ENCODE results near the gene TRPM3. TPM values are rescaled to one million over a fixed set of nuclear protein-coding genes. Genes with fewer than 3 reads are reported as not detected.
"Not testable (repeated sequence)": the region's sequence is repeated elsewhere in the genome, so short reads cannot be mapped to it uniquely, and the experiment has no call there.

TRPM3 gene
- total and polyA plus RNA-seq, 12 donors: 0.27 to 5.3 (median 1.8) TPM

DNA sequence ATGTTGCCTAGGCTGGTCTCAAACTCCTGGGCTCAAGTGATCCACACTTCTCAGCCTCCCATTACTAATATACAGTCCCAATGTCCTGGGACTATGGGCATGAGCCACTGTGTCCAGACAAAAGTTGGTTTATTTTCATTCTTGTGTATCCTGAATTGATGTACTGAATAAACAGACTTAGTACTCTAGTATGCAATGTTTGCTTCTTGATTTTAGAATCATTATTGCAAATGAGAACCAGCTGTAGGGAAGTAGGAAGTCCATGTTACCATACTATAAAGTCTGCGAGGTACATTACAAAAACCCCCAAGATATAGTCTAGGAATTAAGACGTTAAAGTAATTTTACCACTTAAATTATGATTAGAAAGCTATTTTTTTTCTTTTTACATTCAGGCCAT is 372.4 kb downstream of the TRPM3 start:
- H3K9me3 ChIP-seq (replicated peaks in 1 of 3): no peaks in the 10 kb centered on the region
- H3K4me3 ChIP-seq: no peak overlapping the region
- no peaks in the 10 kb centered on the region for H3K4me1 ChIP-seq (replicated peaks in 1 of 2)
- H3K36me3 ChIP-seq (replicated peaks in 1 of 2): no peaks in the 10 kb centered on the region
- DNase-seq: no peak
- TF ChIP-seq, protein P1, sequence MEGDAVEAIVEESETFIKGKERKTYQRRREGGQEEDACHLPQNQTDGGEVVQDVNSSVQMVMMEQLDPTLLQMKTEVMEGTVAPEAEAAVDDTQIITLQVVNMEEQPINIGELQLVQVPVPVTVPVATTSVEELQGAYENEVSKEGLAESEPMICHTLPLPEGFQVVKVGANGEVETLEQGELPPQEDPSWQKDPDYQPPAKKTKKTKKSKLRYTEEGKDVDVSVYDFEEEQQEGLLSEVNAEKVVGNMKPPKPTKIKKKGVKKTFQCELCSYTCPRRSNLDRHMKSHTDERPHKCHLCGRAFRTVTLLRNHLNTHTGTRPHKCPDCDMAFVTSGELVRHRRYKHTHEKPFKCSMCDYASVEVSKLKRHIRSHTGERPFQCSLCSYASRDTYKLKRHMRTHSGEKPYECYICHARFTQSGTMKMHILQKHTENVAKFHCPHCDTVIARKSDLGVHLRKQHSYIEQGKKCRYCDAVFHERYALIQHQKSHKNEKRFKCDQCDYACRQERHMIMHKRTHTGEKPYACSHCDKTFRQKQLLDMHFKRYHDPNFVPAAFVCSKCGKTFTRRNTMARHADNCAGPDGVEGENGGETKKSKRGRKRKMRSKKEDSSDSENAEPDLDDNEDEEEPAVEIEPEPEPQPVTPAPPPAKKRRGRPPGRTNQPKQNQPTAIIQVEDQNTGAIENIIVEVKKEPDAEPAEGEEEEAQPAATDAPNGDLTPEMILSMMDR (IDR thresholded peaks at IDR 0.05): no peak
- TF ChIP-seq POLR2A (IDR thresholded peaks at IDR 0.05): no peak
- intact Hi-C loops (cut with DNase I): no loop called here
- 84 to 93% (median 87%) methylated on average over 2 of the region's 2 CpGs for WGBS, 4 donors
- H3K27ac ChIP-seq: no peak overlapping the region
- no peaks in the 10 kb centered on the region for H3K27me3 ChIP-seq

DNA sequence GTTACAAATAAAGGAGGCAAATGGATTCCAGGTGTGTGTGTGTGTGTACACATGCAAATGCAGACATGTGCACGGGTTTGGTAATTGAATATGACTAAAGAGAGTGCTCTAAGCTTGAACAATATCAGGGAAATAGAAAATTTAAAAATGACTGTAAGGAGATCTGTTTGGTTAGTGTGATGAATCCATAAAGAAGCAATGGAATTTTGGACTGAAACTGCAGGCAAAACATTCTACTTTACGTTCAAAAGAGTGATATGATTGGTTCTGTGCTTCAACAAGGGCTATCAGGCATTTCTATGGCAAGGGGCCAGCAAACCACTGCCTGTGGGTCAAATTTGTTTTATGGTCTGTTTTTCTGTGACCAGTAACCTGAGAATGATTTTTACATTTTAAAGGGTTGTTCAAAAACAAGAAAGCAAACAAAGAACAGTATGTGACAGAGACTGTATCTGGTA is 374.1 kb downstream of the TRPM3 start:
- Histone ChIP-seq H3K36me3 (replicated peaks in 1 of 2) (no peaks in the 10 kb centered on the region), H3K27ac (no peak overlapping the region), H3K9me3 (replicated peaks in 1 of 3) (no peaks in the 10 kb centered on the region), H3K4me3 (no peak overlapping the region), H3K4me1 (replicated peaks in 1 of 2) (no peaks in the 10 kb centered on the region), H3K27me3 (no peaks in the 10 kb centered on the region)
- peak in 1 of 7 donors; percentile 2 for DNase-seq
- WGBS, 4 donors: 62 to 65% (median 63%) methylated on average over 2 of the region's 2 CpGs
- TF ChIP-seq, protein P1 (IDR thresholded peaks at IDR 0.05): no peak
- no peak for TF ChIP-seq POLR2A (IDR thresholded peaks at IDR 0.05)
- intact Hi-C loops (cut with DNase I): no loop called here

DNA sequence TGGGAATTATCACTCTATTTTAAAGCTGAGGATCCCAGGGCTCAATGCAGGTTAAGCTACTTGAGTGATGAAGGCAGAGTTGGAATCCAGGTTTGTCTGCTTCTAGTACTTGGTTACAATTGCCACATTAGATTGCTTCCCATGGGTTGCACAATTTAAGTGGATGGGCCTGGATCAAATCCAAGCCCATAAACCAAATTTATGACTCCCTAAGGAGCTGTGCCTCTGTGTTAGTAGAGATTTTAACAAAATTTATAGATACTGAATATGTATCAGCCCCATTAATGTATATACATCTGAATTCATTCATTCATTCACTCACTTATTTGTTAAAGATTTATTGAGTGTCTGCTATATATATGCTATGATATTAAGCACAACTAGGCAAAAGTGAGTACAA is 374.7 kb downstream of the TRPM3 start:
- Histone ChIP-seq H3K27me3 (no peaks in the 10 kb centered on the region), H3K4me3 (no peak overlapping the region), H3K27ac (no peak overlapping the region), H3K36me3 (replicated peaks in 1 of 2) (no peaks in the 10 kb centered on the region), H3K4me1 (replicated peaks in 1 of 2) (no peaks in the 10 kb centered on the region), H3K9me3 (replicated peaks in 1 of 3) (no peaks in the 10 kb centered on the region)
- no peak for TF ChIP-seq POLR2A (IDR thresholded peaks at IDR 0.05)
- TF ChIP-seq, protein P1 (IDR thresholded peaks at IDR 0.05): no peak
- intact Hi-C loops (cut with DNase I): no loop called here
- no peak for DNase-seq

DNA sequence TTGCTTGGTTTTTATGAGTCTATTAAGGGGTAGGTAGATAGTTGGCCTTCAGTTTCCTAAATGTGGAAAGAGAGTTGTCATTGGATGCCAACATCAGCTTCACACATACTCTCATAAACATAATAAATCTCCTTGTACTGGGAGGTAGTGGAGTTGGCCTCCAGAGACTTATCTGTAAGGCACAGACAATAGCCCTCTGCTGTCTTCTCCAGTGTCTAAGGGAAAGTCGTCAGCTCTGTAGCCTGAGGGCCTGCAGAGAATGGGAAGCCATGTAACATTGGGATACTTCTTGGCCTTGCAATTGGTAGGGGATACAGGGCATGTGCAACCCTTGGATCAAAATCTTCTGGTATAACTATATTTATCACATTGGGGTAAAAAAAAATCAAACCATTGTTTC is 375.1 kb downstream of the TRPM3 start:
- H3K4me3 ChIP-seq: no peak overlapping the region
- 0 to 55% (median 25%) methylated on average over 1 of the region's 1 CpG for WGBS, 4 donors
- H3K9me3 ChIP-seq (replicated peaks in 1 of 3): no peaks in the 10 kb centered on the region
- intact Hi-C loops (cut with DNase I): no loop called here
- no peak for DNase-seq
- no peaks in the 10 kb centered on the region for H3K4me1 ChIP-seq (replicated peaks in 1 of 2)
- H3K27ac ChIP-seq: no peak overlapping the region
- H3K36me3 ChIP-seq (replicated peaks in 1 of 2): no peaks in the 10 kb centered on the region
- H3K27me3 ChIP-seq: no peaks in the 10 kb centered on the region
- no peak for TF ChIP-seq POLR2A (IDR thresholded peaks at IDR 0.05)
- TF ChIP-seq, protein P1 (IDR thresholded peaks at IDR 0.05): no peak

DNA sequence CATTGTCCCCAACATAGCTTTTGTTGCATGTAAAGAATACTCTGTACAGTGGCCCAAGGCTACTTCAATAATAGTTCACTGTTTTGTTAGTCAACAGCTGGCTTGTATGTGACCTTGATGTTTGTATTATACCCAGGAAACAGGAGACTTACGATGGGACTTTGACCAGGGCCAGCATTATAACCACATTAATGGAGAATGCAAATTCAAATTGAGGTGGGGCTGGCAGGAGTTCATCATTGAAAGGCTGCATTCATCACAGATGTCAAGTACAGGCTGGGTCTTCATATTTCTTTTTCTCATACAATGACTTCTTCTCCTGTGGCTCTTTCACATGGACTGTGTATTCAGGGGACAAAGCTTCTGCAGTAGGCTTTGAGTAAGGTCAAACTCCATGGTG is 396.6 kb downstream of the TRPM3 start:
- H3K9me3 ChIP-seq (replicated peaks in 1 of 3); intact Hi-C loops (cut with DNase I); H3K4me1 ChIP-seq (replicated peaks in 1 of 2); H3K27me3 ChIP-seq; H3K27ac ChIP-seq; H3K36me3 ChIP-seq (replicated peaks in 1 of 2); DNase-seq; H3K4me3 ChIP-seq: not testable (repeated sequence)
- WGBS, 4 donors: no CpG with 5 or more reads among the region's 1 CpG

DNA sequence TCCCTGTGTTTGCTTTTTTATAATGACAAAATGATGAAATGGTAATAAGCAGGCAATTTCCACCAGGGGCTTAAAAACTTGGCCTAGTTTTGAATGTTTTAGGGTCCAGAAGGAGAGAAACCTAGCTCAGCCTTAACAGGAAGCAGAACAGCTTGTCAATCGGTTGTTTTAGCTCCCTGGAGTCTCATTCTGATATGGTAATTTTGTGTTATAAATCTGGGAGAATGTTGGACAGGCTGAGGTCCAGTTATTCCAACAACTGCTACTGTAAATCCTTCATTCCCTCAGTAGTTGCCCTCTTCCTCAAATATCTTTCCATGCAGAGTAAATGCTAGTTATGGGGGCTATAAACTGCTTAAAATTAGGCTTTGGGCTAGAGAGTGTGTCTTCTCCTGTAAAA is 397.4 kb downstream of the TRPM3 start:
- H3K4me3 ChIP-seq; intact Hi-C loops (cut with DNase I): not testable (repeated sequence)
- no CpG with 5 or more reads among the region's 1 CpG for WGBS, 4 donors

DNA sequence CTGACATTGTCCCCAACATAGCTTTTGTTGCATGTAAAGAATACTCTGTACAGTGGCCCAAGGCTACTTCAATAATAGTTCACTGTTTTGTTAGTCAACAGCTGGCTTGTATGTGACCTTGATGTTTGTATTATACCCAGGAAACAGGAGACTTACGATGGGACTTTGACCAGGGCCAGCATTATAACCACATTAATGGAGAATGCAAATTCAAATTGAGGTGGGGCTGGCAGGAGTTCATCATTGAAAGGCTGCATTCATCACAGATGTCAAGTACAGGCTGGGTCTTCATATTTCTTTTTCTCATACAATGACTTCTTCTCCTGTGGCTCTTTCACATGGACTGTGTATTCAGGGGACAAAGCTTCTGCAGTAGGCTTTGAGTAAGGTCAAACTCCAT is 414.6 kb downstream of the TRPM3 start:
- WGBS, 4 donors: no CpG with 5 or more reads among the region's 1 CpG
- H3K4me1 ChIP-seq (replicated peaks in 1 of 2); H3K36me3 ChIP-seq (replicated peaks in 1 of 2); H3K27me3 ChIP-seq; DNase-seq; intact Hi-C loops (cut with DNase I); H3K9me3 ChIP-seq (replicated peaks in 1 of 3); H3K27ac ChIP-seq; H3K4me3 ChIP-seq: not testable (repeated sequence)

More for the DNA sequence above, 397.4 kb downstream of the TRPM3 start:
- H3K4me1 ChIP-seq (replicated peaks in 1 of 2); DNase-seq; H3K27ac ChIP-seq; H3K27me3 ChIP-seq; H3K9me3 ChIP-seq (replicated peaks in 1 of 3); H3K36me3 ChIP-seq (replicated peaks in 1 of 2): not testable (repeated sequence)

All from adrenal gland (tissue), 12 donors.